Neural progenitor cell (in vitro differentiated cells): ENCODE results near the gene PITPNM3. TPM values are rescaled to one million over a fixed set of nuclear protein-coding genes. Genes with fewer than 3 reads are reported as not detected.

Experiments used
- DNase-seq: peaks from one replicate; pipeline ENCODE4 v3.0.0-alpha.2; 2016; ENCODE audit warnings: low spot score
- H2AFZ ChIP-seq: fragments of 200-600 bp; sonication (generic); replicated peaks from 2 replicates; pipeline ENCODE4 v1.6.1; 2016; ENCODE audit warnings: antibody characterized with exemption
- H3F3A ChIP-seq: fragments of 200-600 bp; sonication (generic); 2 replicates; pipeline ENCODE4 v1.6.1; 2016; ENCODE audit warnings: antibody characterized with exemption, low read depth
- H3K27ac ChIP-seq: fragments of 200-600 bp; sonication (generic); 2 replicates; pipeline ENCODE4 v1.5.1; 2016; ENCODE audit warnings: mild to moderate bottlenecking
- H3K27me3 ChIP-seq: fragments of 200-600 bp; sonication (generic); 2 replicates; pipeline ENCODE4 v1.6.1; 2016; ENCODE audit warnings: mild to moderate bottlenecking, moderate library complexity
- H3K36me3 ChIP-seq: fragments of 200-600 bp; sonication (generic); 2 replicates; pipeline ENCODE4 v1.5.1; 2016
- H3K4me1 ChIP-seq: fragments of 200-600 bp; sonication (generic); 2 replicates; pipeline ENCODE4 v1.6.1; 2016; ENCODE audit warnings: mixed run types
- H3K4me2 ChIP-seq: fragments of 200-600 bp; sonication (generic); 2 replicates; pipeline ENCODE4 v1.6.1; 2016
- H3K4me3 ChIP-seq: fragments of 200-600 bp; sonication (generic); 2 replicates; pipeline ENCODE4 v1.5.1; 2016
- H3K79me2 ChIP-seq: fragments of 200-600 bp; sonication (generic); 2 replicates; pipeline ENCODE4 v1.6.1; 2016; ENCODE audit warnings: low read depth
- H3K9ac ChIP-seq: fragments of 200-600 bp; sonication (generic); 2 replicates; pipeline ENCODE4 v1.6.1; 2016
- H3K9me3 ChIP-seq: fragments of 200-600 bp; sonication (generic); 2 replicates; pipeline ENCODE4 v1.5.1; 2016; ENCODE audit warnings: low read depth
- H4K20me1 ChIP-seq: fragments of 200-600 bp; sonication (generic); 2 replicates; pipeline ENCODE4 v1.6.1; 2016; ENCODE audit warnings: low read depth
- H3K27ac Mint-ChIP-seq: 3 replicates; pipeline ENCODE4 v1.8.0; 2021; ENCODE audit warnings: mixed read lengths
- H3K27me3 Mint-ChIP-seq: 2 replicates; pipeline ENCODE4 v1.8.0; 2022; ENCODE audit warnings: low read depth, mild to moderate bottlenecking, inconsistent platforms, moderate library complexity, mixed read lengths; ENCODE audit not compliant: insufficient read depth
- H3K36me3 Mint-ChIP-seq: 3 replicates; pipeline ENCODE4 v1.8.0; 2021; ENCODE audit warnings: mixed read lengths
- H3K4me1 Mint-ChIP-seq: 3 replicates; pipeline ENCODE4 v1.8.0; 2021; ENCODE audit warnings: mixed read lengths
- H3K4me3 Mint-ChIP-seq: 3 replicates; pipeline ENCODE4 v1.8.0; 2021; ENCODE audit warnings: mild to moderate bottlenecking, moderate library complexity, mixed read lengths
- H3K9me3 Mint-ChIP-seq: 3 replicates; pipeline ENCODE4 v1.8.0; 2020; ENCODE audit warnings: mixed read lengths
- CTCF ChIP-seq: fragments of 200-600 bp; sonication (generic); IDR thresholded peaks from 2 replicates; pipeline ENCODE4 v1.5.1; 2017; ENCODE audit warnings: antibody characterized with exemption, mild to moderate bottlenecking
- EZH2 ChIP-seq: fragments of 200-600 bp; sonication (generic); IDR thresholded peaks from 2 replicates; pipeline ENCODE4 v1.6.1; 2017; ENCODE audit warnings: antibody characterized with exemption, mild to moderate bottlenecking, moderate library complexity
- EZH2phosphoT487 ChIP-seq: fragments of 200-600 bp; sonication (generic); IDR thresholded peaks from 2 replicates; pipeline ENCODE4 v1.6.1; 2017; ENCODE audit warnings: antibody characterized with exemption
- total RNA-seq: library from RNA; depleted of rRNA; stranded (reverse); fragments of >200 nt; gene quantifications from 2 replicates; pipeline ENCODE4 v1.2.3, GENCODE V29; 2015; ENCODE audit warnings: low replicate concordance

PITPNM3 gene
- total RNA-seq, 1 donor from 2014 or later, result 2.8 TPM

- no peaks in the 10 kb centered on the region for H3K27me3 ChIP-seq
- DNase-seq, result no peak
- no peak overlapping the region for H3K27ac Mint-ChIP-seq
- H3K4me3 Mint-ChIP-seq, result no peak overlapping the region
- H4K20me1 ChIP-seq, result no peaks in the 10 kb centered on the region
- no peaks in the 10 kb centered on the region for H3K9me3 ChIP-seq
- H3K4me3 ChIP-seq, result no peak overlapping the region
- peaks cover 20% of the 10 kb centered on the region for H3K27me3 Mint-ChIP-seq
- peaks cover 4% of the 10 kb centered on the region for H3K9me3 Mint-ChIP-seq
- TF ChIP-seq EZH2 (no peak), EZH2phosphoT487 (no peak), CTCF (no peak)
- H3K79me2 ChIP-seq, result no peaks in the 10 kb centered on the region
- no peaks in the 10 kb centered on the region for H3K36me3 ChIP-seq
- H3K27ac ChIP-seq, result no peak overlapping the region
- H3K4me2 ChIP-seq, result peak overlapping the region; percentile 56
- peaks cover 34% of the 10 kb centered on the region for H3K4me1 ChIP-seq
- H3F3A ChIP-seq, result peaks cover 17% of the 10 kb centered on the region
- peaks cover 5% of the 10 kb centered on the region for H3K36me3 Mint-ChIP-seq
- peaks cover 29% of the 10 kb centered on the region for H3K4me1 Mint-ChIP-seq
- no peak overlapping the region for H3K9ac ChIP-seq
- no peak overlapping the region for H2AFZ ChIP-seq
Observed at GRCh38 chr17:6470751-6471521, 85.4 kb downstream of the PITPNM3 start.

GRCh38 chr17:6470146-6470718 is 86.1 kb downstream of the PITPNM3 start:
- no peaks in the 10 kb centered on the region for H3K9me3 ChIP-seq
- Mint-ChIP-seq H3K9me3 (peaks cover 4% of the 10 kb centered on the region), H3K27me3 (peaks cover 20% of the 10 kb centered on the region), H3K4me3 (no peak overlapping the region), H3K4me1 (peaks cover 29% of the 10 kb centered on the region), H3K36me3 (peaks cover 5% of the 10 kb centered on the region), H3K27ac (no peak overlapping the region)
- H3K4me2 ChIP-seq, result no peak overlapping the region
- DNase-seq, result no peak
- H3K4me3 ChIP-seq, result no peak overlapping the region
- no peaks in the 10 kb centered on the region for H3K27me3 ChIP-seq
- H3K79me2 ChIP-seq, result no peaks in the 10 kb centered on the region
- no peak overlapping the region for H2AFZ ChIP-seq
- H3K36me3 ChIP-seq, result no peaks in the 10 kb centered on the region
- no peak overlapping the region for H3K9ac ChIP-seq
- H3K4me1 ChIP-seq, result peaks cover 31% of the 10 kb centered on the region
- H3K27ac ChIP-seq, result no peak overlapping the region
- no peak for TF ChIP-seq EZH2
- no peak for TF ChIP-seq EZH2phosphoT487
- no peak for TF ChIP-seq CTCF
- H3F3A ChIP-seq, result peaks cover 17% of the 10 kb centered on the region
- H4K20me1 ChIP-seq, result no peaks in the 10 kb centered on the region

- H4K20me1 ChIP-seq, result no peaks in the 10 kb centered on the region
- no peak overlapping the region for H2AFZ ChIP-seq
- no peaks in the 10 kb centered on the region for H3K27me3 ChIP-seq
- no peak for DNase-seq
- H3K9me3 ChIP-seq, result no peaks in the 10 kb centered on the region
- Mint-ChIP-seq H3K4me1 (peaks cover 20% of the 10 kb centered on the region), H3K27ac (no peak overlapping the region), H3K4me3 (no peak overlapping the region), H3K36me3 (peaks cover 5% of the 10 kb centered on the region), H3K9me3 (peaks cover 4% of the 10 kb centered on the region), H3K27me3 (peaks cover 20% of the 10 kb centered on the region)
- H3F3A ChIP-seq, result peaks cover 17% of the 10 kb centered on the region
- H3K9ac ChIP-seq, result no peak overlapping the region
- TF ChIP-seq EZH2phosphoT487 (no peak), EZH2 (no peak), CTCF (no peak)
- H3K4me3 ChIP-seq, result no peak overlapping the region
- no peaks in the 10 kb centered on the region for H3K79me2 ChIP-seq
- H3K4me2 ChIP-seq, result no peak overlapping the region
- H3K4me1 ChIP-seq, result peaks cover 22% of the 10 kb centered on the region
- no peaks in the 10 kb centered on the region for H3K36me3 ChIP-seq
- no peak overlapping the region for H3K27ac ChIP-seq
Observed at GRCh38 chr17:6468051-6468790, 88.1 kb downstream of the PITPNM3 start.
